PFSK-1 (cell line): ENCODE measurements around the gene PAOX.

Experiments
- FOXP2 ChIP-seq: optimal IDR thresholded peaks from 2 replicates; pipeline ENCODE3; 2011; ENCODE audit warnings: borderline replicate concordance, control low read depth, inconsistent platforms; ENCODE audit not compliant: insufficient read depth; ENCODE audit errors: extremely low read length, extremely low read depth
- POLR2AphosphoS5 ChIP-seq: IDR thresholded peaks from 2 replicates; pipeline ENCODE4 v1.6.1; 2012; ENCODE audit warnings: low read depth, mild to moderate bottlenecking, control low read depth, low read length, moderate library complexity
- REST ChIP-seq, 2 experiments: IDR thresholded peaks; 2 replicates each; pipeline versions ENCODE4 v1.6.1 to v1.8.0; 2011 to 2012; ENCODE audit warnings: low read depth in 2 of 2, low read length in 2 of 2, control low read depth in 1 of 2, inconsistent platforms in 1 of 2, mild to moderate bottlenecking in 1 of 2, moderate library complexity in 1 of 2; ENCODE audit not compliant: insufficient read depth in 1 of 2
- SIN3A ChIP-seq: IDR thresholded peaks from 2 replicates; pipeline ENCODE4 v1.6.1; 2012; ENCODE audit warnings: mild to moderate bottlenecking, low read length, moderate library complexity, borderline replicate concordance; ENCODE audit not compliant: insufficient read depth
- TAF1 ChIP-seq: IDR thresholded peaks from 2 replicates; pipeline ENCODE4 v1.6.1; 2012; ENCODE audit warnings: low read length, control low read depth, borderline replicate concordance; ENCODE audit not compliant: insufficient read depth

PAOX gene

GRCh38 chr10:133364645-133365431 lies 14.2 kb upstream of the PAOX start:
- TF ChIP-seq FOXP2 (no peak), POLR2AphosphoS5 (no peak), SIN3A (no peak), REST (IDR thresholded peaks at IDR 0.05; ENCODE audit: insufficient read depth in 1 of 2, low read depth in 2 of 2, low read length in 2 of 2) (no peak), TAF1 (no peak)

DNA sequence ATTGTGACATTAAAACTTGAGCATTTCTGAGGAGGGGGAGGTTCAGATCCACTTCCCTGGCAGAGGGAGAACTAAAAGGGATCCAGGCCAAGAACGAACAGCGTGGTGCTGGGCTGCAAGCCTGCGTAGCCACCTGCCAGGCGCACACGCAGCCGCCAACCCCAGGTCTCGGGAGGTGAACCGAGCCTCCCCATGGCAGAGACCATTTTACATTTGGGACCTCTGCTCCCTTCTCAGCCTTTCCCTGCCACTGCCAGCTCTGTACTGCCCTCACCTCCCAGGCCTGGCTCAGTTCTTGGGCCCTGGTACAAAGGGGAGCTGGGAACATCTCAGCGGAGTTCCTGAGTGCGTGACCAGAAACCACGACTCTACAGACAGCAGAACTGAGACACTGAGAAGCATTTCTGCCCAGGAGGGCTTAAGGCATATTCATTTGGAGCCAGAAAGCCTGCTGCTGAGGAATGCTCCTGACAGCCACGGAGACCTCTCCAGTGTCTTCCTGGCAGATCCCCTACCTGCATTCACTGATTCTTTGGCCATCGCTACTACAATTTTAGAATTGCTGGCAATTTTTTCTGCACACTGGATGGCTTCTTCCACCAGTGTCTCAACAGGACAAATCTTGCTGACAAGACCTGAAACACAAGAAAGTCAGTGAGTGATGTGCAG lies 13.5 kb upstream of the PAOX start:
- TF ChIP-seq FOXP2 (no peak), SIN3A (no peak), REST (IDR thresholded peaks at IDR 0.05; ENCODE audit: insufficient read depth in 1 of 2, low read depth in 2 of 2, low read length in 2 of 2) (no peak), TAF1 (no peak), POLR2AphosphoS5 (no peak)

DNA sequence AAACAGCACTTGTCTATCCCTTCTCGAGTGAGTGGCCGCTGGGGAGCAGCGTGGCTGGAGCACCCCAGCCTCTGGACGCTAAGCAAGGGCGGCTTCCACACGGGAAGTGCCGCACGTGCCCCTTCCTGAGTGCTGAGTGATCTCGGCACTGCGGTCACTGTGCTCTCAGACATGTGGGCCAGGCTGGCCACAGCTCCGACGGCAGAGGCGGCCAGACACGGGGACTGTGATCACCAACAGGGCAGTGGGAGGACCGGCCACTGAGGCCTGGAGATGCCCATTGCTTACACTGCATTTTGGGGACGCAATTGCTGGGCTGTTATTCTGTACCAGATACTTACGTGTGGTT lies 13.0 kb upstream of the PAOX start:
- TF ChIP-seq REST (IDR thresholded peaks at IDR 0.05; ENCODE audit: insufficient read depth in 1 of 2, low read depth in 2 of 2, low read length in 2 of 2) (no peak), SIN3A (no peak), FOXP2 (no peak), TAF1 (no peak), POLR2AphosphoS5 (no peak)

- no peak for TF ChIP-seq TAF1
- no peak for TF ChIP-seq FOXP2
- TF ChIP-seq POLR2AphosphoS5 = no peak
Observed at GRCh38 chr10:133366751-133367150, 12.3 kb upstream of the PAOX start.

GRCh38 chr10:133368153-133368552 lies 10.9 kb upstream of the PAOX start:
- no peak for TF ChIP-seq REST (IDR thresholded peaks at IDR 0.05; ENCODE audit: insufficient read depth in 1 of 2, low read depth in 2 of 2, low read length in 2 of 2)
- TF ChIP-seq FOXP2 = no peak
- no peak for TF ChIP-seq TAF1
- TF ChIP-seq POLR2AphosphoS5 = no peak
- no peak for TF ChIP-seq SIN3A
